GM10847 (cell line): ENCODE data around the gene CCDC134.

Experiments used
- POLR2A ChIP-seq: IDR thresholded peaks from 2 replicates; pipeline ENCODE4 v1.6.1; 2011; ENCODE audit not compliant: insufficient read length; ENCODE audit errors: extremely low read depth

The CCDC134 gene

GRCh38 chr22:41813726-41814410, 13.4 kb downstream of the CCDC134 start:
- no peak for TF ChIP-seq POLR2A

GRCh38 chr22:41815716-41816115, 15.2 kb downstream of the CCDC134 start:
- TF ChIP-seq POLR2A: no peak

GRCh38 chr22:41816241-41816640, 15.8 kb downstream of the CCDC134 start:
- no peak for TF ChIP-seq POLR2A

DNA sequence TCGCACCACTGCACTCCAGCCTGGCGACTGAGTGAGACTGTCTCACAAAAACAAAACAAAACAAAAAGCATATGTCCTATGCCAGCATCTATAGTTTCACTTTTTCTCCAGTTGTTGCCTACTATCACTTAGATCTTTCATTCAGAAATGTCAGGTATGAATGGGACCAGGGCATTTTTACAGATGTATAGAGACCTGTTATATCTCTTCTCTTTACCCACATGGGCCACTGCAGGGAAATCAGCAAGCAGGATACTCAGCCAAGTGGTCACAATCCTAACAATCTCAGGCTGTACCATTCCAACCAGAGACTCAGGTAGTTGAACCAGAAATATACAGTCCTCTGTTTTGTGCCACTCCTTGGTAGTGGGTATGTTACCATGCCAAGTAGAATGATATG, 16.4 kb downstream of the CCDC134 start:
- TF ChIP-seq POLR2A: no peak

DNA sequence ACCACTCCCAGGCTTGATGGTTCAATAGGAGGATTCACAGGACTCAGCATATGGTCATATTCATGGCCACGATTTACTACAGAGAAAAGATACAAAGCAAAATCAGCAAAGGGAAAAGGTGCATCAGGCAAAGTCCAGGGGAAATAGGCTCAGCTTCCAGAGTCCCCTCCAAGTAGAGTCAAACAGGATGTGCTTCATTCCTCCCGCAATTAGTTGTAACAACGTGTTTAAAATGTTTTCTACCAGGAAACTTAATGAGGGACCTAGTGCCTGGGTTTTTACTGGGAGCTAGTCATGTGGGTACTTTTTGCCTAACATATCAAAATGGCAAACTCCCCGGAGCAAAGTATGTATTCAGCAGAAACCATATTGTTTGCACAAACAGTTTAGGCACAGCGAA, 17.5 kb downstream of the CCDC134 start:
- TF ChIP-seq POLR2A: no peak

- TF ChIP-seq POLR2A: no peak
Measured at GRCh38 chr22:41818596-41818995, 18.1 kb downstream of the CCDC134 start.

DNA sequence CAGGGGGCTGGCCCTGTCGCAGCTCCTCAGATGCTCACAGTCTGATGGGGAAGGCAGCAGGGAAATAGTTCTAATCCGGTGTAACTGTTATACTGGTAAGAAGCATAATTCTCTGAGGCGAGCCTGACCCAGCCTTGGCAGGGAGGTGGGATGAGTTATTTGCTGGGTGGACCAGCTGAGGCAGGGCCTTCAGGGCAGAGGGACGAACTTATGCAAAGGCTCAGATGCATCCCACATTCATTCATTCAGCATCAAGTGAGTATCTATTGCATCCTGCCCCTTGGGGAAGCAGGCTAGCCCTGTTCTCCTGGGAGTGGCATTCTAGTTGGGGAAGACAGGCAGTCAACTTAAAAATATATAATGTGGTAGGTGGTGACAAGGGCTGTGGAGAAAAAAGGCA, 18.8 kb downstream of the CCDC134 start:
- TF ChIP-seq POLR2A: no peak

DNA sequence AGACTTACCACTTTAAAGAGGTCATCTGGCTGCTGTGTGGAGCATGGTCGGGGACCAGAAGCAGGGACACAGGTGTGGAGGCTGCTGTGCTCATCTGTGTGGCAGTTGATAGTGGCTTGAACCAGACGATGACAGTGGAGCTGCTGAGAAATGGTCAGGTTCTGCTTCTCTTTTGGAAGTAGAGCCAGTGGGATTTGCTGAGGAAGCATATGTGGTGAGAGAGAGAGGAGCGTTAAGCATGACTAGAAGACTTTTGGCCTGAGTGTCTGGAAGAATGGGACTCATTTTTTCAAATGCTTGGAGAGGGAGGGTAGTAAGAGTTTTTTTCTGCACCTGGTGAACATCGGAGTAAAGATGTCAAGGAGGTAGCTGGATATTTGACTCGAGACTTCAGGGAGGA, 20.0 kb downstream of the CCDC134 start:
- no peak for TF ChIP-seq POLR2A

DNA sequence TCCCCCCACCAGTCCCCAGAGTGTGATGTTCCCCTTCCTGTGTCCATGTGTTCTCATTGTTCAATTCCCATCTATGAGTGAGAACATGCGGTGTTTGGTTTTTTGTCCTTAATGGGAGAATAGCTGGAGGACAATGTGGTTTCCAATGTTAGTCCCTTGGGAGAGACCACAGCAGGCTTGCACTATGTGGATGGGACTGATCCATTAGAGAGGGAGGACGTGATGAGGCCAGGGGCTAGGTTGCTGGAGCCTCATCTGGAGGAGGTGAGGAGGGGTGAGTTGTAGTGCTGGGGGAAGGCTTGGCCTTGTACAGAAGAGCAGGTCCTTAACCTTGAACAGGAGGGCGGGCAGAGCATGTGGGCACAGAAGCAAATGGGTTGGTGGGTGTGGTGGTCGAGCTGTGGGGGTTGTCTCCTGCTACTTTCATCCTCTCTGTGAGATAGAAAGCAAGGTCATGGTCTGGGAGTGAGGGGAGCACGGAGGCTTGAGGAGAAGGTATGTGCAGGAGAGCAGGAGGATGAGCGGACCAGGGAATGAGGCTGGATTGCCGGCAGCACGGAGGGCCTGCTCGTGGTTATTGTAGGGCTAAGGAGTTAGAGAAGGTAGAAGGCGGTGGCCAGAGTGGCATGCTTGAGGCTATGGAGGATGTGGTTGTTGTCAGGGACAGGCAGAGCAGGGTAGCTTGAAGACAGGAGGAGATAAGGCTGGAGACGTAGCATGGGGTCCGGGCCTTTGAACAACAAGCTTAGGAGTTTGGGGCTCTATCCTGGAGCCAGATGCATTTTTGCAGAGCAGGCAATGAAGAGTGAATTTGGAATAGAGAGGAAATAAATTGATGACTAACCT, 21.2 kb downstream of the CCDC134 start:
- TF ChIP-seq POLR2A: no peak

- TF ChIP-seq POLR2A: no peak
Measured at GRCh38 chr22:41822317-41823057, 22.0 kb downstream of the CCDC134 start.

DNA sequence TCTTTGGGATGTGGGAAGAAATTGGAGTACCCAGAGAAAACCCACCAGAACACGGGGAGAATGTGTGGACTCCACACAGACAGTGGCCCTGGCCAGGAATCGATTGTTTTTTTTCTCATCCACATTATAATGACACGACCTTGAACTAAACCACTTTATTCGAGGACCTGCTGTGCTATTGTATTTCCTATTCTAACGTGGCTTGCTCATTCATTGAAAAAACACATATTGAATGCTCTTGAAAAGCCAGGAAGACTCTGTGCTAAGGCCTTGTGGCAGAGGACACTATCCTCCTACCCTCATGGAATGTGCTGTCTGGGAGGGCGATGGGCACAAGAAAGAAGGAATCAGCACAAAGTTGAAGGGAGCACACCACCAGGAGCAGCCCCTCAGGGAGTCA, 23.3 kb downstream of the CCDC134 start:
- no peak for TF ChIP-seq POLR2A

GRCh38 chr22:41825376-41825775, 24.9 kb downstream of the CCDC134 start:
- no peak for TF ChIP-seq POLR2A

- TF ChIP-seq POLR2A: no peak
Measured at GRCh38 chr22:41826021-41826420, 25.5 kb downstream of the CCDC134 start.

DNA sequence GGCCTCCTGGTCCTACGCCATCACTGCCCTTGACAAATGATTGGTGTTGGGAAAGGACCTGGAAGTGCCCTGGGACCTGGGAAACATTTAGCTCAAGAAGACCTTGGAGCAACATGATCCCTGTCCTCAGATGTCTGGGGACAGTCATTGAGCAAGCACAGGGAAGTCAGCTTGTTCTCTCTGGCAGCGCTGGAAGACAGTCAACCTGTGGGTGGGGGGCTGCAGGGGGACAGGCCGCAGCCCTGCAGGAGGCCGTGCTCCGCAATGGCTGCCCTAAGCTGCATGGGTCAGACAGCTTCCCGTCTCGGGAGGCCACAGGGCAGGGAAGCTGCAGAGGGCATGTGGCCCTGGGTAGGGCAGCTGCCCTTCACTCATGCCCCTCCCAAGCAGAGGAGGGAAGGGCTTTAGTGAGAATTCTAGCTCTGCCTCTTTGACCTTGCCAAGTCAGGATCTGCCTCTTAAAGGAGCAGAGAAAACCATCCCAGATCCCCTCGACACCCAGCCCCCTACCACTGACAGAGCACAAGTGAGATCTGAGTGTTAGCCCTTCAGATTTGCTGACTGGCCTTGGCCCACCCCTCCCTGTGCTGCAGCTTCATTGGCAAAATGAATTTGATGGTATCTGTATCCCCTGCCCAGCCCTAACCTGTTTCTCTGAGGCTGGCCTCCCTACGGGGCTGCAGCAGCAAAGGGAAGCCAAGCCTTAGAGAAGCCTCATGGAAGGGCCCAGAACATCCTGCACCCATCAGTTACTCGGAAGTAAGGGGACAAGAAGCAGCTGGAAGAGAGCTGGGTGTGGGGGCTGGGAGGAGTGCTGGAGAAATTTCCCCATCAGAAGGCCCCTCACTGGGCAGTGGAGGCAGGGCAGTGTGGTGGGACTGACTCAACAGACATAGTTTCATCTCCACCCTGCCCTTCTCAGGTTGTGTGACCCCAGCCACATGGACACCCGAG, 26.2 kb downstream of the CCDC134 start:
- TF ChIP-seq POLR2A: no peak

DNA sequence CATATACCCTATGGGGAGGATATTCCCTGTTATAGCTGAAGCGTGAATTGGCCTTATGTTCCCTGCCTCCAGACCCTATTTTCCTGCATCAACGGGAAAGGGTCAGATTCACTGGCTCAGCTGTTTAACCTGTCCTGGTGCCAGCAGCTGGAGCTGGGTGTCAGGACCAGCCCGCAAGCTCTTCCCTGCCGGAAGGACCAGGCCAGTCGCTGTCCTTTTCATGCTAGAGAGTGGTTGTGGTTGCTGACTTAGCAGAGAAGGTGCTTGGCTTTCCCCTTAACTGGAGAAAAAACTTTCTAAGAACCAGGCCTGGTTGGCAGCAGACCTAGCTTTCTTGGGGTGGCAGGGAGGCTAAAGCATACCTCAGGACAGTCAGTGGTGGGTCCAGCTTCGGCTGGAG, 27.2 kb downstream of the CCDC134 start:
- TF ChIP-seq POLR2A: no peak
